H1 (cell line): ENCODE data around the gene GFRA3.

Experiments
- CTCF ChIP-seq, 3 experiments: IDR thresholded peaks; 1 replicate in 2 of 3; 2 replicates in 1 of 3; pipeline versions ENCODE4 v1.5.1 to v1.6.1; 2011; ENCODE audit warnings: low read length in 3 of 3, mild to moderate bottlenecking in 3 of 3, inconsistent platforms in 2 of 3, low read depth in 1 of 3, moderate library complexity in 1 of 3; ENCODE audit not compliant: insufficient read depth in 1 of 3; ENCODE audit errors: control extremely low read depth in 1 of 3
- MAFK ChIP-seq: IDR thresholded peaks from 2 replicates; pipeline ENCODE4 v1.6.1; 2012; ENCODE audit warnings: low read depth, mild to moderate bottlenecking, improper control_type of control experiment, low read length

- TF ChIP-seq MAFK (no peak), CTCF (IDR thresholded peaks at IDR 0.05; ENCODE audit: control extremely low read depth in 1 of 3, insufficient read depth in 1 of 3, low read depth in 1 of 3, low read length in 3 of 3) (no peak)
These were observed 12.8 kb upstream of the GFRA3 start for GRCh38 chr5:138287246-138287645.
